WI38 (cell line): ENCODE data around the gene KLHL18.
A peak's percentile ranks its signal among the peaks of the same experiment; 100 is the strongest.
"Not testable (repeated sequence)": the region's sequence is repeated elsewhere in the genome, so short reads cannot be mapped to it uniquely, and the experiment has no call there.

ENCODE experiments used
- H3K4me3 ChIP-seq: 2 replicates; pipeline ENCODE4 v1.5.1; 2011; ENCODE audit warnings: low read depth, mild to moderate bottlenecking, control low read depth, low read length
- TF ChIP-seq, protein P1 (sequence below): IDR thresholded peaks from 2 replicates; pipeline ENCODE4 v1.5.1; 2012; ENCODE audit warnings: low read depth, mild to moderate bottlenecking, control low read depth, low read length

Gene KLHL18

DNA sequence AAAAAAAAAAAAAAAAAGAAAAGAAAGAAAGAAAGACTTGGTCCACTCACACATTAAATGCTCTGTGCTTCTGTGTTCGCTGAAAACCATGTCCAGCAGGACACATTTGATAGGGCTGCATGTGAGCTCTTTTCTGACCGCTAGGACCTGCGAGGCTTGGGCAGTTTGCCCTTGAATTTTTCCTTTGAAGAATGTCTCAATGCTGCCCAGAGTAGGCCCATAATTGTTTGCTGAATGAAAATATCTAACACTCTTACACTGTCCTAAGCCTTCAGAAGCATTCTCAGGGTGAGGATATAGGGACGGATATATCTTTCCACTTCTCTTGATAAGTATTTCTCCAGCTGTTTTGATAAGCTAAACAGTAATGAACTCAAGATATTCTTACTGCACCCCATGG is 6.2 kb upstream of the KLHL18 start:
- no peak overlapping the region for H3K4me3 ChIP-seq

DNA sequence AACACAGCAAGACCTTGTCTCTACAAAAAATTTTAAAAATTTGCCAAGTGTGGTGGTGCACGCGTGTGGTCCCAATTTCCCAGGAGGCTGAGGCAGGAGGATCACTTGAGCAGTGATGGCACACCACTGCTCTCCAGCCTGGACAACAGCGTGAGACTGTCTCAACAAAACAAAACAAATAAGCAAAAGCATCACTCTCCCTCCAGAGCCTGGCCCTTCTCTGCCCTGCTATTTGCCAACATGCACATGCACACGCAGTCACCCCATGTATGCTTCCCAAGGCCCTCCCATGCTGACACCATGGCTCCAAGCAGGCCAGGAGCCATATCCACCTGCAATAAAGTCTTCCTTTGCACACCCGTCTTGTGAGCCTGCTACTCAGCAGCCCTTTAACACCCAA is 2.2 kb upstream of the KLHL18 start:
- TF ChIP-seq, protein P1, sequence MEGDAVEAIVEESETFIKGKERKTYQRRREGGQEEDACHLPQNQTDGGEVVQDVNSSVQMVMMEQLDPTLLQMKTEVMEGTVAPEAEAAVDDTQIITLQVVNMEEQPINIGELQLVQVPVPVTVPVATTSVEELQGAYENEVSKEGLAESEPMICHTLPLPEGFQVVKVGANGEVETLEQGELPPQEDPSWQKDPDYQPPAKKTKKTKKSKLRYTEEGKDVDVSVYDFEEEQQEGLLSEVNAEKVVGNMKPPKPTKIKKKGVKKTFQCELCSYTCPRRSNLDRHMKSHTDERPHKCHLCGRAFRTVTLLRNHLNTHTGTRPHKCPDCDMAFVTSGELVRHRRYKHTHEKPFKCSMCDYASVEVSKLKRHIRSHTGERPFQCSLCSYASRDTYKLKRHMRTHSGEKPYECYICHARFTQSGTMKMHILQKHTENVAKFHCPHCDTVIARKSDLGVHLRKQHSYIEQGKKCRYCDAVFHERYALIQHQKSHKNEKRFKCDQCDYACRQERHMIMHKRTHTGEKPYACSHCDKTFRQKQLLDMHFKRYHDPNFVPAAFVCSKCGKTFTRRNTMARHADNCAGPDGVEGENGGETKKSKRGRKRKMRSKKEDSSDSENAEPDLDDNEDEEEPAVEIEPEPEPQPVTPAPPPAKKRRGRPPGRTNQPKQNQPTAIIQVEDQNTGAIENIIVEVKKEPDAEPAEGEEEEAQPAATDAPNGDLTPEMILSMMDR = no peak
- no peak overlapping the region for H3K4me3 ChIP-seq

More for the DNA sequence above, 6.2 kb upstream of the KLHL18 start:
- TF ChIP-seq, protein P1 = no peak

DNA sequence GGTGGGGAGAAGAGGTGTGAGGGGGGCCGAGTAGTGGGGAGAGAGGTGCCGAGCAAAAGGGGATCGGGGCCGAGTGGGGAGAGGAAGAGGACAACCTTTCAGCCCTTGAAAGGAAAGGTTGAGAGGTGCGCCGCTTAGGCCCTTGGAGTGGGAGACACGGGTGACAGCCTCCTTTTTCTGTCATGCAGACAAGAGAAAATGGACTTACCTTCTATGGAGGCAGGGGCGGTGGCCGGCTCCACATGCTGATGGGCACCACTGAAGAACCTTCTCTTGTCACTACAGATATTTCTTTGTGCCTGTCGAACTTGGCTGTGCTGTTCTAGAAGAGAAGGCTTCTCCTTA is 421 bp downstream of the KLHL18 start:
- H3K4me3 ChIP-seq = peak overlapping the region; percentile 79

DNA sequence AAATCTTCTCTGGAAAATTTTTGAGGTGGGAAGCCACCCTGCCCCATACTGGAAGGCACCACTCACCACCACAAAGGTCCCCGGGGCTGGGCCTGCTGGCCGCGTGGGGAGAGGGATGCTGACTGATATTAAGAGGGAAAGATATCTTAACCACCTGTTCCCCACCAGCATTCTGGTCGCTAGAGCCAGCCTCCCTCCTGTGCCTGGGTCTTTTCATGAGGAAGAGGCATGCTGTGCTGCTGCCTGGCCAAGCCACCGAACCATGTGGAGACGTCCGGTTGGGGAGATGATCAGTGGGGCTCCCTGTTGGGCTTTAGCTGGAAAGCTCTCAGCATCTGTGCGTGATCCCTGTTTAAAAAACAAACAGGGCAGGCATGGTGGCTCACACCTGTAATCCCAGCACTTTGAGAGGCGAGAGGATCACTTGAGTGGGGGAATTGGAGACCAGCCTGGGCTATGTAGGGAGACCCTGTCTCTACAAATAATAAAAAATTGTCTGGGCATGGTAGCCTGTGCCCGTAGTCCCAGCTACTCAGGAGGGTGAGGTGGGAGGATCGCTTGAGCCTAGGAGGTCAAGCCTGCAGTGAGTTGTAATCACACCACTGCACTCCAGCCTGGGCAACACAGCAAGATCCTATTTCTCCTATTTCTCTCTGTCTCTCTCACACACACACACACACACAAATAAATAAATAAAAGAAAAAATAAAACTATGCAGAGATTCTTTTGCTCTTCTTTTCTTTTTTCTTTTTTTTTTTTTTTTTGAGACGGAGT is 1.0 kb downstream of the KLHL18 start:
- peak overlapping the region; percentile 79 for H3K4me3 ChIP-seq
- TF ChIP-seq, protein P1 = no peak

More for the DNA sequence above, 421 bp downstream of the KLHL18 start:
- TF ChIP-seq, protein P1 = no peak

DNA sequence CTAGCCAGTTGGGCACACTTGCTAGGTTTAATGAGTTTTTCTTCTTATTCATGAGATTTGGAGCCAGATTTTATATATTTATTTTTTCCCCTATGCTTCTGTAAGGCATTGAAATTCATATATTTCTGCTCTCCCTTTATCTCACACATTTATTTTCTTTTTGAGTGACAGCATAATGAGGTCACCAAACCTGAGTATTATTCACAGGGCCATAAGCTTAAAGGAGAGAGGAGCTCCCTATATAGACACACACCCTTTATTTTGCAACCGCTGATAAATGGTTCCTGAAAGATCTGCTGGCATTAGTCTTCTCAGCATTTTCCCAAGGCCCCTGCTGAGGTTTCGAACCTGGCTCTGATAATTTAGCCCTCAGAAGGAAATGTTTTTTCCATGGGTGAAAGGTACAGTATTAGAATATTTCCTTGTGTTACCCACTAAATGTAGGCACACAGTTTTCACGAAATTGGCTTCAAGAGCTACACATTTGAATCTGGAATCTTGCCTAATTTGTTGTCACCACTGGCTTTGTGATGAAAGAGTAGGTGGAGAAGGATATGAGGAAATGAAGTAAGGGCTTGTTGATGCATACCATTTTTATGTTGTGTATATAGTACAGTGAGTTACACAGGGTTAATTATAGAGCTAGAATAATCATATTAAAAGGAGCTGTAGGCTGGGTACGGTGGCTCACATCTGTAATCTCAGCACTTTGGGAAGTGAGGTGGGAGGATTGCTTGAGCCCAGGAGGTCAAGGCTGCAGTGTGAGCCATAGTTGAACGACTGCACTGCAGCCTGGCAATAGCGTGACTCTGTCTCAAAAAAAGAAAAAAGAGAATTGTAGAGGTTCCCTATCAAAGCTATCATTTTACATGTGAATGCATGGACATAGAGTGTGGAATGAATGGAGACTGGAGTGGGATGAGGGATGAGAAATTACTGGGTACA is 6.5 kb downstream of the KLHL18 start:
- no peak overlapping the region for H3K4me3 ChIP-seq
- TF ChIP-seq, protein P1 = no peak

DNA sequence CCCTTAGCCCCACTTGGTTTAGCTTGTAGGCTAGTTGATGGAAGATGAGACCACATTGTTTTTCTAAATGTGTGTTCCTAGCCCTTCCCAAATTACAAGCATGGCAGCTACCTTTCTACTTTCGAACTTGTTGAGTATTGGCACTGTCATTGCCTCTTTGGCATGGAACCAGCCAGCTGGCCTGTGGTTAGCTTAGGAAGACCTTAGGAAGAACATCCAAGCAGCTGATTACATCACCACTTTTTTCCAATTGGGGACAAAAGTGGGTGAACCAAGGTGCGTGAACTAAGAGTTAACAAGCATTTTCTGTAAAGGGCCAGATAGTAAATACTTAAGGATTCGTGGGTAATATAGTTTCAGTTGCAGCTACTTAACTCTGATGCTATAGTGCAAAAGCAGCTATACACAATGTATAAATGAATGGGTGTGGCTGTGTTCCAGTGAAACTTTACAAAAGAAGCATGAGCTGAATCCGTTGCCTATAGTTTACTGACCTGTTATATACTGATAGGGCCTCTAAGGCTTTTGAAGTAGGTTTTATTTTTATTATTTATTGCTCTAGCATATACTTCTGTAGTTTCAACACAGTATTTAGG is 8.5 kb downstream of the KLHL18 start:
- H3K4me3 ChIP-seq = no peak overlapping the region
- TF ChIP-seq, protein P1 = no peak

DNA sequence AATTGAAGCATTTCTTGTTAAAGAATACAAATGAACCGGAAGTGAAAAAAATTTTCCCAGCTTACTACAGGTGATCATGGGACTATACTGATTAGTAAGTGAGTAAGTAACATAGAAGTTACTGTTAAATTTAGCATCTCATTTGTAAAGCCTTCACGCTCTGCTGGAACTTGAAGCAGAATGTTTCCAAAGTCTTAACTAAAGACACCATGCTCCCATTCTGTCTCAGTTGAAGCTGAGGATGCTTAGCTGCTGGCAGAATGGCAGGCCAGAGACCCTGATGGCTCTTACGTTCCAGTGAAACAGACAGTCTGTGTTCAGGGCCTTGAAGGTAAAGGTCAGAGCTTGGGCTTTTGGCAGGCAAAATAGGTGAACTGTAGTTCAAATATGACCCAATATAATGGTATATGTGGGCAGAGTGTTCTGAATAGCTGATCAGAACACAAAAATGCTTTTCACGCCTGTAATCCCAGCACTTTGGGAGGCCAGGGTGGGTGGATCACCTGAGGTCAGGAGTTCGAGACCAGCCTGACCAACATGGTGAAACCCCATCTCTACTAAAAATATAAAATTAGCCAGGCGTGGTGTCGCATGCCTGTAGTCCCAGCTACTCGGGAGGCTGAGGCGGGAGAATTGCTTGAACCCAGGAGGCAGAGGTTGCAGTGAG is 9.1 kb downstream of the KLHL18 start:
- H3K4me3 ChIP-seq = not testable (repeated sequence)
